Measurements from ENCODE around the gene PLCB4.

- TF ChIP-seq, protein P1, sequence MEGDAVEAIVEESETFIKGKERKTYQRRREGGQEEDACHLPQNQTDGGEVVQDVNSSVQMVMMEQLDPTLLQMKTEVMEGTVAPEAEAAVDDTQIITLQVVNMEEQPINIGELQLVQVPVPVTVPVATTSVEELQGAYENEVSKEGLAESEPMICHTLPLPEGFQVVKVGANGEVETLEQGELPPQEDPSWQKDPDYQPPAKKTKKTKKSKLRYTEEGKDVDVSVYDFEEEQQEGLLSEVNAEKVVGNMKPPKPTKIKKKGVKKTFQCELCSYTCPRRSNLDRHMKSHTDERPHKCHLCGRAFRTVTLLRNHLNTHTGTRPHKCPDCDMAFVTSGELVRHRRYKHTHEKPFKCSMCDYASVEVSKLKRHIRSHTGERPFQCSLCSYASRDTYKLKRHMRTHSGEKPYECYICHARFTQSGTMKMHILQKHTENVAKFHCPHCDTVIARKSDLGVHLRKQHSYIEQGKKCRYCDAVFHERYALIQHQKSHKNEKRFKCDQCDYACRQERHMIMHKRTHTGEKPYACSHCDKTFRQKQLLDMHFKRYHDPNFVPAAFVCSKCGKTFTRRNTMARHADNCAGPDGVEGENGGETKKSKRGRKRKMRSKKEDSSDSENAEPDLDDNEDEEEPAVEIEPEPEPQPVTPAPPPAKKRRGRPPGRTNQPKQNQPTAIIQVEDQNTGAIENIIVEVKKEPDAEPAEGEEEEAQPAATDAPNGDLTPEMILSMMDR (optimal IDR thresholded peaks at IDR 0.05 in 1 of 3, IDR thresholded peaks at IDR 0.05 in 1 of 3, conservative IDR thresholded peaks at IDR 0.05 in 1 of 3; ENCODE audit: extremely low read depth in 1 of 3, insufficient read depth in 2 of 3, low read length in 3 of 3): no peak
- TF ChIP-seq EZH2 (IDR thresholded peaks at IDR 0.05; ENCODE audit: low read length): no peak
Measured at GRCh38 chr20:9117548-9117947, 48.7 kb downstream of the PLCB4 start.
